Head of caudate nucleus (tissue), 42 donors: Measurements from ENCODE around the gene ZPLD1.

Experiments
- DNase-seq, 42 donors: peaks; one replicate each; pipeline versions ENCODE4 v3.0.0 to v3.0.0-alpha.2; 2020 to 2021; ENCODE audit warnings: mixed read lengths in 7 of 42
- intact Hi-C: fragments of 100-400 bp; cut with DNase I; formaldehyde crosslinking; loops from one replicate; pipeline ENCODE4 v1.15.0; 2022

ZPLD1 gene

DNA sequence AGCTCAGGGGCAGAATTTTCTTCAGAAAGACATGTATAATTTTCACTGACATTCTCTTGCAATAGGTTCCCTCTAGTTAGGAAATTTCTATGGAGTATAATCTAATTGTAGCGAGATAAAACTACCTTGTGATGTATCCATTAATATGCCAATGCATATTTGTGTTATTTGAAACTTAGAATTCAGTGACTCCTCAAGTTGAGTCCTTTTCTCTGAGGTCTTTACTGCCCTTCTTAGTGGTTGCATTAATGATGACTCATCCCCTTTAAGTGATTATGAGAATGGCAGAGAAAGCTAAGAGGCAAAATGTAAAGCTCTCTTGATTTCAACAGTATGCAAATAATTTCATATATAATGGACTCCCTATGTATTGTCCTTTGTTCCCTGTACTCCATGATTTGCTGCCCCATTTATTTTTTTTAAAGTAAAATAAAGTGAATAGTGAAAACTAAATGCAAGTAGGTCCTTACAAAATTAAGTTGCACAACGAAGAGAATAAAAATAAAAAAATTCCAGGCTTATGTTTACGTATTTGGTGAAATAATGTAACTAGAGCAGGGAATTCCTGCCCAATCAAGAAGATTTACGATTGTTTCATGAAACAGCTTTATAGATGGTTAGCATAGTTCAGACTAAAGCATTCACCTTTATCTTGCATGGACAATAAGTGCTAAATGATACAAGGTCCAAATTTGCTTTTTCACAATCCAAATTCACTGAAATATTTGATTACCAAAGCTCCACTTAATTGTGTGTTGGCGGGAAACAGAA, 78.1 kb downstream of the ZPLD1 start:
- no peak for DNase-seq
- intact Hi-C loops = no loop called here

DNA sequence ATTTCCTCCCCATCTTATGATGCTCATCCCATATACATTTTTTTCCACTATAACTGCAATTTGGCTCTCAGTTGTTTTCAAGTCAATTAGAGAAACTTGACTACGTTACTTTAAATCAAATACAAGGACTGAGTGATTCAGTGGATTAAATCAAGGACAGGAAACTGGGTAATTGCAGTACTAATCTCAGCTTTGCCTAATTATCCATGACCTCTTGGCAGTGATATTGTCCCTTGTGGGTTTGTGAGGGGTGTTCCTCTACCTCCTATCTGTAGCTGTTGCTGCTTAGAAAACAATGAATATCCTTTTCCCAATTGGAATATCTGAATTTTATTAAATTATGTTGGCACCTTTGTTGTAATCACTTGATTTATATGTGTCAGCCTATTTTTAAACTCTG, 79.4 kb downstream of the ZPLD1 start:
- DNase-seq = no peak
- intact Hi-C loops = no loop called here

DNA sequence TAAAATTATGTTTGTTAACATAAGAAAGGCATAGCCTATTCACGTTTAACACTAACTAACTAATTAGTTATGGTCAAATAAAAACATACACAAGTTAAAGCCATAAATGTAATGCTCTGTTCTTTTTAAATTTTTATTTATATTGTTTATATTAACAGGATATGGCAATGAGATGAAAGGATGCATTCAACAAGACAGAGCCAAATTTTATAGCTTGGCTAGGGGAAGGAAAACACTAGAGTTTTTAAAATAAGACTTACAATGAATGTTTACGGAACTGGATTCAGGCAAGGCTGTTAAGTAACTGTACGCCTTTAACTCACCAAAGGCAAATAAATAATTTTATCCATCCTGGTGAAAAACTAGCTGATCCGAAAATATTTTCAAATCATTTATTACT, 86.4 kb downstream of the ZPLD1 start:
- DNase-seq = no peak

GRCh38 chr3:102525624-102526023, 90.8 kb downstream of the ZPLD1 start:
- DNase-seq = no peak
- intact Hi-C loops = no loop called here

More for the DNA sequence above, 86.4 kb downstream of the ZPLD1 start:
- intact Hi-C loops = no loop called here

GRCh38 chr3:102526865-102527264, 92.0 kb downstream of the ZPLD1 start:
- intact Hi-C loops = no loop called here
- no peak for DNase-seq

GRCh38 chr3:102528727-102529126, 93.9 kb downstream of the ZPLD1 start:
- intact Hi-C loops = no loop called here

More at GRCh38 chr3:102528727-102529126, 93.9 kb downstream of the ZPLD1 start:
- DNase-seq = no peak
